Osteoblast (primary cell): ENCODE measurements around the gene ITGB5. TPM values are rescaled to one million over a fixed set of nuclear protein-coding genes. Genes with fewer than 3 reads are reported as not detected.
"Not testable (repeated sequence)": the region's sequence is repeated elsewhere in the genome, so short reads cannot be mapped to it uniquely, and the experiment has no call there.

Experiments
- DNase-seq: peaks from one replicate; pipeline ENCODE4 v3.0.0; 2011; ENCODE audit warnings: low spot score, mixed read lengths; ENCODE audit not compliant: insufficient read length; ENCODE audit errors: missing footprints
- H2AFZ ChIP-seq: 2 replicates; pipeline ENCODE4 v1.6.0; 2011; ENCODE audit warnings: mild to moderate bottlenecking, low read length
- H3K27ac ChIP-seq: 2 replicates; pipeline ENCODE4 v1.5.1; 2011; ENCODE audit warnings: mild to moderate bottlenecking, low read depth, low read length, moderate library complexity
- H3K27me3 ChIP-seq: 2 replicates; pipeline ENCODE4 v1.6.0; 2012; ENCODE audit warnings: mild to moderate bottlenecking, control low read depth, inconsistent platforms, low read length, moderate library complexity; ENCODE audit not compliant: insufficient read depth
- H3K36me3 ChIP-seq: 2 replicates; pipeline ENCODE4 v1.5.1; 2011; ENCODE audit warnings: mild to moderate bottlenecking, low read length, control low read depth, moderate library complexity; ENCODE audit not compliant: insufficient read depth
- H3K4me1 ChIP-seq: 2 replicates; pipeline ENCODE4 v1.5.1; 2011; ENCODE audit warnings: mild to moderate bottlenecking, low read length, control low read depth, moderate library complexity; ENCODE audit not compliant: insufficient read depth
- H3K4me2 ChIP-seq: 2 replicates; pipeline ENCODE4 v1.6.0; 2011; ENCODE audit warnings: mild to moderate bottlenecking, low read length; ENCODE audit not compliant: insufficient read depth
- H3K4me3 ChIP-seq: fragments of 200-600 bp; sonication (generic); 3 replicates; pipeline ENCODE4 v1.5.1; 2012; ENCODE audit warnings: mild to moderate bottlenecking, low read length, inconsistent platforms; ENCODE audit not compliant: insufficient read depth
- H3K79me2 ChIP-seq: 2 replicates; pipeline ENCODE4 v1.6.0; 2012; ENCODE audit warnings: mild to moderate bottlenecking, low read length, control low read depth, inconsistent platforms; ENCODE audit not compliant: insufficient read depth
- H3K9me3 ChIP-seq: 2 replicates; pipeline ENCODE4 v1.5.1; 2011; ENCODE audit warnings: low read depth, low read length, control low read depth
- H4K20me1 ChIP-seq: 2 replicates; pipeline ENCODE4 v1.6.0; 2012; ENCODE audit warnings: mild to moderate bottlenecking, low read length, control low read depth; ENCODE audit not compliant: insufficient read depth
- total RNA-seq: library from RNA; depleted of rRNA; stranded (reverse); fragments of >200 nt; gene quantifications from 2 replicates; pipeline ENCODE4 v1.2.3, GENCODE V29; 2012
- TF ChIP-seq, protein P1 (sequence below): IDR thresholded peaks from 2 replicates; pipeline ENCODE4 v1.5.1; 2011; ENCODE audit warnings: mild to moderate bottlenecking, low read depth, low read length, moderate library complexity; ENCODE audit errors: extremely low read depth

ITGB5 gene
- total RNA-seq, 1 donor, result 433 TPM

DNA sequence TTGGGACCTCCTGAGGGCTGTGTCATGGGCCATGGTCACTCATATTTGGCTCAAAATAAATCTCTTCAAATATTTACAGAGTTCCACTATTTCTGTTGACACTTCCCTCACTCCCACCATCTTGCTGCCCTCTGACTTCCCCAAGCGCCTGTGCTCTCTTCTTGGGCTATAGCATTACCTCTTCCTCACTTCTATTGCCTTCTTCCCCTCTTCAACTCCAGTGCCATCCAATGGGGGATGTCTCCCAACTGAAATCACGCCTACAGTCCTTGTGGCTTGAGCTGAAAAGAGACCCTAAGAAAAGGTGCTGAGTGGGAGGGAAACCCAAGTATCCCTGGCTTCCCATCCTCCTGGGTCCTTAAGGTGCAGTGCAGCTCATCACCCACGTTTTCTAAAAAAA, 135.1 kb downstream of the ITGB5 start:
- Histone ChIP-seq H3K9me3 (no peaks in the 10 kb centered on the region), H2AFZ (no peak overlapping the region), H3K27ac (no peak overlapping the region)

DNA sequence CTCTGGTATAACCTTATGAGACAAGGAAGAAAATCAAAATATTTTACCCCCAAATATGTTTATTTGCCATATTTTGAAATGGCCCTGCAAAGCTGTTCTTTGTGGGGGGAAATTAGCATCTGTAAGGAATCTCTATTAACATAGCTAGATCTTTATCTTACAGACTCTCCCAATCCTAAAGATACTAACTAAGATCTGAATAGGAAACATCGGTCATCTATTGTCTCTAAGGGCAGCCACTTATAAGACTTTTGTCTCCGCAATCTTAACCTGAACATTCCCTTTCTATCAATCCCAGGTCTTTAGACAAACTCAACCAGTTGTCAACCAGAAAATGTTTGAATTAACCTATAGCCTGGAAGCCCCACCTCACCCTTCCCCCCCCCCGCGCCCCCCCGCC, 135.7 kb downstream of the ITGB5 start:
- Histone ChIP-seq H3K27ac (no peak overlapping the region), H3K9me3 (no peaks in the 10 kb centered on the region), H4K20me1 (no peaks in the 10 kb centered on the region), H3K4me1 (no peaks in the 10 kb centered on the region), H3K36me3 (no peaks in the 10 kb centered on the region), H2AFZ (no peak overlapping the region), H3K79me2 (no peaks in the 10 kb centered on the region), H3K4me3 (no peak overlapping the region), H3K27me3 (no peaks in the 10 kb centered on the region), H3K4me2 (no peak overlapping the region)
- TF ChIP-seq, protein P1, sequence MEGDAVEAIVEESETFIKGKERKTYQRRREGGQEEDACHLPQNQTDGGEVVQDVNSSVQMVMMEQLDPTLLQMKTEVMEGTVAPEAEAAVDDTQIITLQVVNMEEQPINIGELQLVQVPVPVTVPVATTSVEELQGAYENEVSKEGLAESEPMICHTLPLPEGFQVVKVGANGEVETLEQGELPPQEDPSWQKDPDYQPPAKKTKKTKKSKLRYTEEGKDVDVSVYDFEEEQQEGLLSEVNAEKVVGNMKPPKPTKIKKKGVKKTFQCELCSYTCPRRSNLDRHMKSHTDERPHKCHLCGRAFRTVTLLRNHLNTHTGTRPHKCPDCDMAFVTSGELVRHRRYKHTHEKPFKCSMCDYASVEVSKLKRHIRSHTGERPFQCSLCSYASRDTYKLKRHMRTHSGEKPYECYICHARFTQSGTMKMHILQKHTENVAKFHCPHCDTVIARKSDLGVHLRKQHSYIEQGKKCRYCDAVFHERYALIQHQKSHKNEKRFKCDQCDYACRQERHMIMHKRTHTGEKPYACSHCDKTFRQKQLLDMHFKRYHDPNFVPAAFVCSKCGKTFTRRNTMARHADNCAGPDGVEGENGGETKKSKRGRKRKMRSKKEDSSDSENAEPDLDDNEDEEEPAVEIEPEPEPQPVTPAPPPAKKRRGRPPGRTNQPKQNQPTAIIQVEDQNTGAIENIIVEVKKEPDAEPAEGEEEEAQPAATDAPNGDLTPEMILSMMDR, result no peak
- DNase-seq, result no peak

More for the DNA sequence above, 135.1 kb downstream of the ITGB5 start:
- Histone ChIP-seq H3K36me3 (no peaks in the 10 kb centered on the region), H3K4me1 (no peaks in the 10 kb centered on the region), H4K20me1 (no peaks in the 10 kb centered on the region), H3K27me3 (no peaks in the 10 kb centered on the region), H3K4me2 (no peak overlapping the region), H3K79me2 (no peaks in the 10 kb centered on the region), H3K4me3 (no peak overlapping the region)
- TF ChIP-seq, protein P1, result no peak
- DNase-seq, result no peak

DNA sequence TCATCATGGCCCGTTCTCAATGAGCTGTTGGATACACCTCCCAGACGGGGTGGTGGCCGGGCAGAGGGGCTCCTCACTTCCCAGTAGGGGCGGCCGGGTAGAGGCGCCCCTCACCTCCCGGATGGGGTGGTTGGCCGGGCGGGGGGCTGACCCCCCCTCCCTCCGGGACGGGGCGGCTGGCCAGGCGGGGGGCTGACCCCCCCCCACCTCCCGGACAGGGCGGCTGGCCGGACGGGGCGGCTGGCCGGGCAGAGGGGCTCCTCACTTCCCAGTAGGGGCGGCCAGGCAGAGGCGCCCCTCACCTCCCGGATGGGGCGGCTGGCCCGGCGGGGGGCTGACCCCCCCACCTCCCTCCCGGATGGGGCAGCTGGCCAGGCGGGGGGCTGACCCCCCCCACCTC, 137.3 kb downstream of the ITGB5 start:
- not testable (repeated sequence) for H2AFZ ChIP-seq, H3K4me1 ChIP-seq

DNA sequence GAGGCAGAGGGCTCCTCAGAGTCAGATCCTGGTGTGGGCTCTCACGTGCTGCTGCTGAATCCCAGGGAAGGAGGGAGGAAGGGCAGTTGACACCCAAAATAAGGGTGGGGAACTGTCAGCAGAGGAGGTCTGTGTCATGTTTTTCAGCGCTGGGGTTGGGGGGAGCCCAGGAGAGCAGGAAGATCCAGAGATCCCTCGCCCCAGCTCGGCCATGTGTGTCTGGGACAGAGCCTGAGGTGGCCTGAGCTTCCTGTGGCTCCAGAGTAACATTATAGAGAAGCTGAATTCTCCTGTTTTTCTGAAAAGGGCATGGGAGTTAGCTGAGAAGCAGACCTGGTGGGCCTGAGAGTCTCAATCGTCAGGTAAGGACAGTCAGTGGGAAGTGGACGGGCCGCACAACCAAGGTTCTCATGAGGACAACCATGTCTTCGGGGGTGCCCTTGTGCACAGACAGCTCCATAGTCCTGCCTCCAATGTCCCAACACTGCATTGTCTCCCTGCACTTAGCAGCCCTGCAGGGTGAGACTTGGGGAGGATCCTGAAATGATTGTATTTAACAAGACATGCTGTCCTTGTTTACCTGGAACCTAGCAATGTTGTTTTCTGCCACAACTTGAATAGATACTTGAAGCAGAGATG, 138.5 kb downstream of the ITGB5 start:
- H3K79me2 ChIP-seq, result no peaks in the 10 kb centered on the region
- H4K20me1 ChIP-seq, result no peaks in the 10 kb centered on the region
- H3K4me1 ChIP-seq, result no peaks in the 10 kb centered on the region
- DNase-seq, result no peak
- TF ChIP-seq, protein P1, result no peak
- H3K9me3 ChIP-seq, result no peaks in the 10 kb centered on the region
- H3K36me3 ChIP-seq, result peaks cover 13% of the 10 kb centered on the region
- H3K4me2 ChIP-seq, result no peak overlapping the region
- no peak overlapping the region for H3K4me3 ChIP-seq
- no peaks in the 10 kb centered on the region for H3K27me3 ChIP-seq
- no peak overlapping the region for H3K27ac ChIP-seq
- H2AFZ ChIP-seq, result no peak overlapping the region

More for the DNA sequence above, 137.3 kb downstream of the ITGB5 start:
- not testable (repeated sequence) for H3K27ac ChIP-seq, DNase-seq, H3K27me3 ChIP-seq, H3K36me3 ChIP-seq, H4K20me1 ChIP-seq, H3K9me3 ChIP-seq, H3K4me3 ChIP-seq, H3K79me2 ChIP-seq, H3K4me2 ChIP-seq
